OCI-LY1 (cell line): ENCODE data around the gene ALDH16A1.

ENCODE experiments used
- H2AFZ ChIP-seq: fragments of 200-600 bp; sonication (generic), shearing (Covaris generic); 2 replicates; pipeline ENCODE4 v1.6.0; 2014; ENCODE audit warnings: antibody characterized with exemption, mild to moderate bottlenecking, low read length
- H3F3A ChIP-seq: fragments of 200-600 bp; sonication (generic), shearing (Covaris generic); 2 replicates; pipeline ENCODE4 v1.6.0; 2014; ENCODE audit warnings: mild to moderate bottlenecking, antibody characterized with exemption, low read length, moderate library complexity; ENCODE audit not compliant: insufficient read depth
- H3K27ac ChIP-seq: fragments of 200-600 bp; sonication (generic); 2 replicates; pipeline ENCODE4 v1.5.1; 2014; ENCODE audit warnings: low read length, mixed run types, mild to moderate bottlenecking, low read depth; ENCODE audit not compliant: poor library complexity, severe bottlenecking
- H3K27me3 ChIP-seq: fragments of 200-600 bp; sonication (generic); 2 replicates; pipeline ENCODE4 v1.6.0; 2014; ENCODE audit warnings: antibody characterized with exemption, mild to moderate bottlenecking, low read length, moderate library complexity; ENCODE audit not compliant: insufficient read depth
- H3K36me3 ChIP-seq: fragments of 200-600 bp; sonication (generic); 2 replicates; pipeline ENCODE4 v1.6.1; 2014; ENCODE audit warnings: mild to moderate bottlenecking, antibody characterized with exemption, low read length, moderate library complexity, mixed read lengths; ENCODE audit not compliant: insufficient read depth
- H3K4me1 ChIP-seq: fragments of 200-600 bp; sonication (generic); 2 replicates; pipeline ENCODE4 v1.5.1; 2014; ENCODE audit warnings: mild to moderate bottlenecking, low read length, moderate library complexity; ENCODE audit not compliant: insufficient read depth, severe bottlenecking
- H3K4me2 ChIP-seq: fragments of 200-600 bp; sonication (generic), shearing (Covaris generic); 2 replicates; pipeline ENCODE4 v1.6.1; 2014; ENCODE audit warnings: low read length
- H3K4me3 ChIP-seq: fragments of 200-600 bp; sonication (generic); 2 replicates; pipeline ENCODE4 v1.5.1; 2014; ENCODE audit warnings: low read length, low read depth, mild to moderate bottlenecking, mixed read lengths; ENCODE audit not compliant: poor library complexity, severe bottlenecking
- H3K79me2 ChIP-seq: fragments of 200-600 bp; shearing (Covaris generic); 2 replicates; pipeline ENCODE4 v1.6.1; 2016; ENCODE audit warnings: mixed run types, low read length, mixed read lengths; ENCODE audit not compliant: insufficient read depth
- H3K9ac ChIP-seq: fragments of 200-600 bp; sonication (generic), shearing (Covaris generic); 2 replicates; pipeline ENCODE4 v1.6.1; 2014; ENCODE audit warnings: mild to moderate bottlenecking, low read length, mixed read lengths
- H3K9me2 ChIP-seq: fragments of 200-600 bp; sonication (generic), shearing (Covaris generic); 2 replicates; pipeline ENCODE4 v1.6.1; 2014; ENCODE audit warnings: low read depth, mild to moderate bottlenecking, low read length, mixed read lengths
- H3K9me3 ChIP-seq: fragments of 200-600 bp; shearing (Covaris generic); 2 replicates; pipeline ENCODE4 v1.6.1; 2014; ENCODE audit warnings: low read length, mixed read lengths
- H4K20me1 ChIP-seq: fragments of 200-600 bp; sonication (generic), shearing (Covaris generic); 2 replicates; pipeline ENCODE4 v1.6.0; 2016; ENCODE audit warnings: mild to moderate bottlenecking, low read length; ENCODE audit not compliant: insufficient read depth
- EZH2 ChIP-seq: fragments of 200-600 bp; sonication (generic), shearing (Covaris generic); IDR thresholded peaks from 2 replicates; pipeline ENCODE4 v1.8.0; 2017; ENCODE audit warnings: borderline replicate concordance, mixed run types, mild to moderate bottlenecking, antibody characterized with exemption, low read length, moderate library complexity, mixed read lengths
- TF ChIP-seq, protein P1 (sequence below): fragments of 200-600 bp; sonication (generic), shearing (Covaris generic); IDR thresholded peaks from 2 replicates; pipeline ENCODE4 v1.5.1; 2017; ENCODE audit warnings: mild to moderate bottlenecking, antibody characterized with exemption, low read length, moderate library complexity, mixed read lengths

Gene ALDH16A1

DNA sequence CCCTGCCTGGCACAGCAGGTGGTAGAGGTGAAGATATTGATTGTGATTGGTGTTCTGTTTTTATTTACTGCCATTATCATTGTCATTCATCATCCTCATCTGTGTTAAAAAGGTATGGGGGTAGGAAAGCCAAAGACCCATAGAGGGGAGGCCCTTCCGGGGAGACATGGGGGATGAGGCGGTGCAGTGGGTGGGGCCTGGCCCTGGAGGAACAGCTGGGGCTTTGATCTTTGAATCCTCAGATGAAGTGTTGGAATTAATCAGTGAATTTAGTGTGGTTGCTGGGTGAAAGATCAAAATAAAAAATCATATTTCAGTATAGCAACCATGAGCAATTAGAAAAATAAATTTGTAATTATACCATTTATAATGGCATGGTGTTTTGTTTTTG is 37.2 kb upstream of the ALDH16A1 start:
- H3K27me3 ChIP-seq = no peaks in the 10 kb centered on the region; the same call in 1 of the 2 replicates

DNA sequence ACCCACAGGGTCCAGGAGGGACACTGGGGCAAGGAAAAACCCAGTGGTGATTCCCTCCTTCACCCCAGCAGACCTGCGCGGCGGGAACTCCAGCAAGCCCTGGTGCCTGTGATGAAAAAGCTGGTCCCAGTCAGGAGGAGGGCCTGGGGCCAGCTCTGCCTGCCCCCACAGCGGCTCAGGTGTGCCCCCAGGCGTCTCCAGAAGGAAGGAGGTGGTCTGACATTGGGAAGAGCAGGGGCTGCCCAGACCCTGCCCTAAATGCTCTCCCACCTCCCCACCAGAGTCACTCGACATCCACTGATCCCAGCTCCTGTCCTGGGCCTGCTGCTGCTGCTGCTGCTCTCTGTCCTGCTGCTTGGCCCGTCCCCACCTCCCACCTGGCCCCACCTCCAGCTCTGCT is 35.9 kb upstream of the ALDH16A1 start:
- no peak overlapping the region for H3K4me2 ChIP-seq
- H3K36me3 ChIP-seq = no peaks in the 10 kb centered on the region
- no peak overlapping the region for H3K27ac ChIP-seq

More for the DNA sequence above, 37.2 kb upstream of the ALDH16A1 start:
- H3K9ac ChIP-seq = no peak overlapping the region
- H3K4me2 ChIP-seq = no peak overlapping the region; the same call in 1 of the 2 replicates
- TF ChIP-seq EZH2 = no peak
- TF ChIP-seq, protein P1, sequence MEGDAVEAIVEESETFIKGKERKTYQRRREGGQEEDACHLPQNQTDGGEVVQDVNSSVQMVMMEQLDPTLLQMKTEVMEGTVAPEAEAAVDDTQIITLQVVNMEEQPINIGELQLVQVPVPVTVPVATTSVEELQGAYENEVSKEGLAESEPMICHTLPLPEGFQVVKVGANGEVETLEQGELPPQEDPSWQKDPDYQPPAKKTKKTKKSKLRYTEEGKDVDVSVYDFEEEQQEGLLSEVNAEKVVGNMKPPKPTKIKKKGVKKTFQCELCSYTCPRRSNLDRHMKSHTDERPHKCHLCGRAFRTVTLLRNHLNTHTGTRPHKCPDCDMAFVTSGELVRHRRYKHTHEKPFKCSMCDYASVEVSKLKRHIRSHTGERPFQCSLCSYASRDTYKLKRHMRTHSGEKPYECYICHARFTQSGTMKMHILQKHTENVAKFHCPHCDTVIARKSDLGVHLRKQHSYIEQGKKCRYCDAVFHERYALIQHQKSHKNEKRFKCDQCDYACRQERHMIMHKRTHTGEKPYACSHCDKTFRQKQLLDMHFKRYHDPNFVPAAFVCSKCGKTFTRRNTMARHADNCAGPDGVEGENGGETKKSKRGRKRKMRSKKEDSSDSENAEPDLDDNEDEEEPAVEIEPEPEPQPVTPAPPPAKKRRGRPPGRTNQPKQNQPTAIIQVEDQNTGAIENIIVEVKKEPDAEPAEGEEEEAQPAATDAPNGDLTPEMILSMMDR = no peak
- no peaks in the 10 kb centered on the region for H4K20me1 ChIP-seq
- H3K36me3 ChIP-seq = no peaks in the 10 kb centered on the region
- H3K9me3 ChIP-seq = no peaks in the 10 kb centered on the region
- no peak overlapping the region for H3K4me3 ChIP-seq
- peaks cover 14% of the 10 kb centered on the region for H3K4me1 ChIP-seq
- no peaks in the 10 kb centered on the region for H3K9me2 ChIP-seq
- H2AFZ ChIP-seq = no peak overlapping the region
- H3K27ac ChIP-seq = no peak overlapping the region
- no peaks in the 10 kb centered on the region for H3F3A ChIP-seq
- H3K79me2 ChIP-seq = no peaks in the 10 kb centered on the region

DNA sequence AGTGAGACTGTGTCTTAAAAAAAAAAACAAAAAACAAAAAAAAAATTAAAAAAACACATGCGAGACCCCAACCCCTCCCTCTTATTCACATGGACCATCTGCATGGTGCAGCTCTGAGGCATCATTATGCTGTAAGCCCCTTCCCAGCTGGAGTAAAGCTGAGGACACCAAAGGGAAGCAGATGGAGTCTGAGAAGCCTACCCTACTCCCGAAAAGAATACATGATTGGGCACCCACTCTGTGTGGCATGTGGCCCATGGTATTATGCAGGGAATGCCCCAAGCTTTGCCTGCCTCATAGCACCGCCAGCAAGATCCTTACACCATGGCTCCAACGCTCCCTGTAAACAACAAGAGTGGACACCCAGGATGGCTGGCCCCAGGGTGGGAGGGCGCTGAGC is 34.5 kb upstream of the ALDH16A1 start:
- H3F3A ChIP-seq = no peaks in the 10 kb centered on the region
- no peaks in the 10 kb centered on the region for H4K20me1 ChIP-seq
- H3K4me2 ChIP-seq = no peak overlapping the region
- no peaks in the 10 kb centered on the region for H3K9me3 ChIP-seq
- no peak overlapping the region for H3K9ac ChIP-seq
- H3K4me3 ChIP-seq = no peak overlapping the region
- H3K27me3 ChIP-seq = peaks cover 4% of the 10 kb centered on the region; the same call in 1 of the 2 replicates
- no peaks in the 10 kb centered on the region for H3K9me2 ChIP-seq
- H3K4me1 ChIP-seq = peaks cover 18% of the 10 kb centered on the region
- no peak overlapping the region for H3K27ac ChIP-seq
- no peak for TF ChIP-seq EZH2
- TF ChIP-seq, protein P1 = no peak
- no peaks in the 10 kb centered on the region for H3K79me2 ChIP-seq
- no peak overlapping the region for H2AFZ ChIP-seq
- H3K36me3 ChIP-seq = no peaks in the 10 kb centered on the region

More for the DNA sequence above, 35.9 kb upstream of the ALDH16A1 start:
- Histone ChIP-seq H2AFZ (no peak overlapping the region), H3K4me3 (no peak overlapping the region), H4K20me1 (no peaks in the 10 kb centered on the region), H3K79me2 (no peaks in the 10 kb centered on the region), H3K4me1 (peaks cover 14% of the 10 kb centered on the region), H3K9me2 (no peaks in the 10 kb centered on the region), H3K9me3 (no peaks in the 10 kb centered on the region), H3K27me3 (peaks cover 4% of the 10 kb centered on the region; the same call in 1 of the 2 replicates), H3F3A (no peaks in the 10 kb centered on the region), H3K9ac (no peak overlapping the region)
- no peak for TF ChIP-seq EZH2
- TF ChIP-seq, protein P1 = no peak
